C4-2B (cell line): ENCODE results near the gene MINDY3.

Source experiments
- H3K27ac ChIP-seq: fragments of 450-650 bp; 2 replicates; pipeline ENCODE4 v1.5.1; 2017
- CTCF ChIP-seq: fragments of 450-650 bp; conservative IDR thresholded peaks from 2 replicates; pipeline ENCODE4 v1.5.1; 2017; ENCODE audit warnings: mild to moderate bottlenecking
- ZFX ChIP-seq: fragments of 450-650 bp; IDR thresholded peaks from 2 replicates; pipeline ENCODE4 v1.6.1; 2017

The MINDY3 gene

GRCh38 chr10:15743443-15743842 lies 116.9 kb downstream of the MINDY3 start:
- no peak overlapping the region for H3K27ac ChIP-seq
- no peak for TF ChIP-seq ZFX
- no peak for TF ChIP-seq CTCF

GRCh38 chr10:15742836-15743235 lies 117.5 kb downstream of the MINDY3 start:
- no peak overlapping the region for H3K27ac ChIP-seq
- TF ChIP-seq ZFX: no peak
- TF ChIP-seq CTCF: no peak

- no peak for TF ChIP-seq CTCF
- no peak for TF ChIP-seq ZFX
- H3K27ac ChIP-seq: no peak overlapping the region
Observed at GRCh38 chr10:15742102-15742501, 118.2 kb downstream of the MINDY3 start.

GRCh38 chr10:15741581-15741980 lies 118.7 kb downstream of the MINDY3 start:
- TF ChIP-seq CTCF: no peak
- no peak overlapping the region for H3K27ac ChIP-seq

GRCh38 chr10:15740261-15740660 lies 120.0 kb downstream of the MINDY3 start:
- H3K27ac ChIP-seq: no peak overlapping the region
- TF ChIP-seq CTCF: no peak

GRCh38 chr10:15739254-15739970 lies 120.9 kb downstream of the MINDY3 start:
- H3K27ac ChIP-seq: no peak overlapping the region
- TF ChIP-seq CTCF (no peak), ZFX (no peak)

- H3K27ac ChIP-seq: no peak overlapping the region
- TF ChIP-seq ZFX: no peak
- TF ChIP-seq CTCF: no peak
Observed at GRCh38 chr10:15738270-15738925, 121.9 kb downstream of the MINDY3 start.
